PFSK-1 (cell line): ENCODE data around the gene CDIPT.

ENCODE experiments used
- FOXP2 ChIP-seq: optimal IDR thresholded peaks from 2 replicates; pipeline ENCODE3; 2011; ENCODE audit warnings: borderline replicate concordance, control low read depth, inconsistent platforms; ENCODE audit not compliant: insufficient read depth; ENCODE audit errors: extremely low read length, extremely low read depth
- POLR2AphosphoS5 ChIP-seq: IDR thresholded peaks from 2 replicates; pipeline ENCODE4 v1.6.1; 2012; ENCODE audit warnings: low read depth, mild to moderate bottlenecking, control low read depth, low read length, moderate library complexity
- REST ChIP-seq, 2 experiments: IDR thresholded peaks; 2 replicates each; pipeline versions ENCODE4 v1.6.1 to v1.8.0; 2011 to 2012; ENCODE audit warnings: low read depth in 2 of 2, low read length in 2 of 2, control low read depth in 1 of 2, inconsistent platforms in 1 of 2, mild to moderate bottlenecking in 1 of 2, moderate library complexity in 1 of 2; ENCODE audit not compliant: insufficient read depth in 1 of 2
- SIN3A ChIP-seq: IDR thresholded peaks from 2 replicates; pipeline ENCODE4 v1.6.1; 2012; ENCODE audit warnings: mild to moderate bottlenecking, low read length, moderate library complexity, borderline replicate concordance; ENCODE audit not compliant: insufficient read depth
- TAF1 ChIP-seq: IDR thresholded peaks from 2 replicates; pipeline ENCODE4 v1.6.1; 2012; ENCODE audit warnings: low read length, control low read depth, borderline replicate concordance; ENCODE audit not compliant: insufficient read depth

The CDIPT gene

GRCh38 chr16:29824589-29825144 is 38.4 kb downstream of the CDIPT start:
- TF ChIP-seq FOXP2 (no peak), SIN3A (no peak), POLR2AphosphoS5 (no peak), REST (IDR thresholded peaks at IDR 0.05; ENCODE audit: insufficient read depth in 1 of 2, low read depth in 2 of 2, low read length in 2 of 2) (no peak), TAF1 (no peak)

- TF ChIP-seq SIN3A, result peak; percentile 57; the same call in 1 of the 2 replicates
- no peak for TF ChIP-seq FOXP2
Observed at GRCh38 chr16:29821643-29822115, 41.3 kb downstream of the CDIPT start.

- TF ChIP-seq SIN3A, result no peak
- no peak; the same call in 1 of the 2 replicates for TF ChIP-seq POLR2AphosphoS5
- TF ChIP-seq FOXP2, result no peak
- TF ChIP-seq REST (IDR thresholded peaks at IDR 0.05; ENCODE audit: insufficient read depth in 1 of 2, low read depth in 2 of 2, low read length in 2 of 2), result no peak
- no peak for TF ChIP-seq TAF1
Observed at GRCh38 chr16:29820730-29821642, 42.0 kb downstream of the CDIPT start.

- TF ChIP-seq FOXP2 (no peak), POLR2AphosphoS5 (peak; percentile 69), SIN3A (peak; percentile 95; the same call in 1 of the 2 replicates), REST (IDR thresholded peaks at IDR 0.05; ENCODE audit: insufficient read depth in 1 of 2, low read depth in 2 of 2, low read length in 2 of 2) (no peak), TAF1 (0 out of 2 replicates have a peak, but pooled peaks have one; percentile 22)
Observed at GRCh38 chr16:29820271-29820701, 42.7 kb downstream of the CDIPT start, which contains the start of gene MVP. MVP (plus strand) TSS chr16:29820462; CDS start chr16:29830550, 10,088 bp downstream.

- TF ChIP-seq FOXP2 (no peak), TAF1 (no peak), SIN3A (no peak), POLR2AphosphoS5 (no peak), REST (IDR thresholded peaks at IDR 0.05; ENCODE audit: insufficient read depth in 1 of 2, low read depth in 2 of 2, low read length in 2 of 2) (no peak)
Observed at GRCh38 chr16:29819506-29819905, 43.5 kb downstream of the CDIPT start.
